Embryonic facial prominence (tissue), 1 donor: ENCODE results near the gene STON2.

Source experiments
- DNase-seq: peaks from one replicate; pipeline ENCODE4 v3.0.0-alpha.2; 2016; ENCODE audit errors: extremely low spot score

Gene STON2

GRCh38 chr14:81418057-81418790, 18.1 kb upstream of the STON2 start:
- no peak for DNase-seq

- no peak for DNase-seq
Measured at GRCh38 chr14:81416981-81417380, 16.9 kb upstream of the STON2 start.

- no peak for DNase-seq
Measured at GRCh38 chr14:81416194-81416952, 16.2 kb upstream of the STON2 start.

GRCh38 chr14:81415781-81416180, 15.7 kb upstream of the STON2 start:
- DNase-seq, result no peak

- DNase-seq, result no peak
Measured at GRCh38 chr14:81414123-81414522, 14.0 kb upstream of the STON2 start.

GRCh38 chr14:81412779-81413178, 12.7 kb upstream of the STON2 start:
- no peak for DNase-seq

GRCh38 chr14:81408595-81408994, 8.5 kb upstream of the STON2 start:
- no peak for DNase-seq

GRCh38 chr14:81406863-81407262, 6.7 kb upstream of the STON2 start:
- no peak for DNase-seq

GRCh38 chr14:81402123-81402495, 2.0 kb upstream of the STON2 start:
- no peak for DNase-seq

- DNase-seq, result no peak
Measured at GRCh38 chr14:81401420-81402122, 1.4 kb upstream of the STON2 start.

- no peak for DNase-seq
Measured at GRCh38 chr14:81400852-81401251, 728 bp upstream of the STON2 start.

- DNase-seq, result no peak
Measured at GRCh38 chr14:81398196-81398891, 1.8 kb downstream of the STON2 start.

- DNase-seq, result no peak
Measured at GRCh38 chr14:81396113-81396512, 4.0 kb downstream of the STON2 start.

GRCh38 chr14:81394739-81395138, 5.4 kb downstream of the STON2 start:
- DNase-seq, result no peak

GRCh38 chr14:81392976-81393643, 7.0 kb downstream of the STON2 start:
- no peak for DNase-seq

- no peak for DNase-seq
Measured at GRCh38 chr14:81392052-81392451, 8.1 kb downstream of the STON2 start.

GRCh38 chr14:81390696-81391095, 9.4 kb downstream of the STON2 start:
- DNase-seq, result no peak

- no peak for DNase-seq
Measured at GRCh38 chr14:81388336-81388735, 11.8 kb downstream of the STON2 start.

GRCh38 chr14:81386290-81386745, 13.8 kb downstream of the STON2 start:
- no peak for DNase-seq

GRCh38 chr14:81385886-81386285, 14.2 kb downstream of the STON2 start:
- DNase-seq, result no peak

GRCh38 chr14:81385419-81385818, 14.7 kb downstream of the STON2 start:
- DNase-seq, result no peak
